Ammon's horn (tissue), 1 donor: ENCODE results near the gene HAL.

Source experiments
- DNase-seq: peaks from one replicate; pipeline ENCODE4 v3.0.0-alpha.2; 2016; ENCODE audit warnings: low spot score

The HAL gene

GRCh38 chr12:96007729-96008128 lies 11.6 kb upstream of the HAL start:
- no peak for DNase-seq

GRCh38 chr12:96006727-96007126 lies 10.6 kb upstream of the HAL start:
- no peak for DNase-seq

- DNase-seq = no peak
Observed at GRCh38 chr12:96000858-96001257, 4.7 kb upstream of the HAL start.

- no peak for DNase-seq
Observed at GRCh38 chr12:95999484-95999883, 3.3 kb upstream of the HAL start.

GRCh38 chr12:95998611-95999286 lies 2.6 kb upstream of the HAL start:
- DNase-seq = peak; percentile 84

GRCh38 chr12:95997911-95998510 lies 1.9 kb upstream of the HAL start:
- no peak for DNase-seq

- no peak for DNase-seq
Observed at GRCh38 chr12:95997276-95997675, 1.1 kb upstream of the HAL start.

- no peak for DNase-seq
Observed at GRCh38 chr12:95995238-95996031, 709 bp downstream of the HAL start.

GRCh38 chr12:95994476-95994875 lies 1.7 kb downstream of the HAL start:
- DNase-seq = no peak

GRCh38 chr12:95993907-95994306 lies 2.2 kb downstream of the HAL start:
- DNase-seq = no peak

GRCh38 chr12:95990136-95990535 lies 6.0 kb downstream of the HAL start:
- DNase-seq = no peak

GRCh38 chr12:95989504-95990123 lies 6.5 kb downstream of the HAL start:
- no peak for DNase-seq

- DNase-seq = no peak
Observed at GRCh38 chr12:95988506-95989275, 7.5 kb downstream of the HAL start.

- DNase-seq = no peak
Observed at GRCh38 chr12:95986635-95987570, 9.2 kb downstream of the HAL start.

- DNase-seq = no peak
Observed at GRCh38 chr12:95984682-95985081, 11.5 kb downstream of the HAL start.

GRCh38 chr12:95982602-95983001 lies 13.5 kb downstream of the HAL start:
- no peak for DNase-seq

- no peak for DNase-seq
Observed at GRCh38 chr12:95980437-95980836, 15.7 kb downstream of the HAL start.

GRCh38 chr12:95978774-95979173 lies 17.4 kb downstream of the HAL start:
- no peak for DNase-seq

- DNase-seq = no peak
Observed at GRCh38 chr12:95978351-95978750, 17.8 kb downstream of the HAL start.

GRCh38 chr12:95977764-95978305 lies 18.3 kb downstream of the HAL start:
- no peak for DNase-seq

- no peak for DNase-seq
Observed at GRCh38 chr12:95976416-95976832, 19.7 kb downstream of the HAL start.
